ENCODE results near the gene MOB1B.
"Not testable (repeated sequence)": the region's sequence is repeated elsewhere in the genome, so short reads cannot be mapped to it uniquely, and the experiment has no call there.

MOB1B gene

GRCh38 chr4:71009086-71009485 is 106.9 kb downstream of the MOB1B start:
- Histone ChIP-seq H3K27me3 (ENCODE audit: insufficient read depth, insufficient read length) (no peaks in the 10 kb centered on the region), H3K9me3 (ENCODE audit: insufficient read depth, low read length) (no peaks in the 10 kb centered on the region), H3K9ac (ENCODE audit: insufficient read length, low read depth) (no peak overlapping the region), H3K4me1 (ENCODE audit: insufficient read depth, insufficient read length) (no peaks in the 10 kb centered on the region), H3K36me3 (ENCODE audit: insufficient read depth, insufficient read length, low read length) (no peaks in the 10 kb centered on the region), H3K4me3 (ENCODE audit: insufficient read length, low read depth) (no peak overlapping the region)
- no peak for TF ChIP-seq ZNF274 (IDR thresholded peaks at IDR 0.05; ENCODE audit: low read depth, low read length)
- TF ChIP-seq SUZ12 (IDR thresholded peaks at IDR 0.05; ENCODE audit: extremely low read depth, insufficient read depth, insufficient read length): no peak
- TF ChIP-seq YY1 (IDR thresholded peaks at IDR 0.05; ENCODE audit: insufficient read depth, insufficient read length): no peak
- no peak for DNase-seq (ENCODE audit: low read depth, low spot score)

- no peaks in the 10 kb centered on the region for H3K36me3 ChIP-seq (ENCODE audit: insufficient read depth, insufficient read length, low read length)
- DNase-seq (ENCODE audit: low read depth, low spot score): no peak
Measured at GRCh38 chr4:71009890-71010588, 107.9 kb downstream of the MOB1B start.

DNA sequence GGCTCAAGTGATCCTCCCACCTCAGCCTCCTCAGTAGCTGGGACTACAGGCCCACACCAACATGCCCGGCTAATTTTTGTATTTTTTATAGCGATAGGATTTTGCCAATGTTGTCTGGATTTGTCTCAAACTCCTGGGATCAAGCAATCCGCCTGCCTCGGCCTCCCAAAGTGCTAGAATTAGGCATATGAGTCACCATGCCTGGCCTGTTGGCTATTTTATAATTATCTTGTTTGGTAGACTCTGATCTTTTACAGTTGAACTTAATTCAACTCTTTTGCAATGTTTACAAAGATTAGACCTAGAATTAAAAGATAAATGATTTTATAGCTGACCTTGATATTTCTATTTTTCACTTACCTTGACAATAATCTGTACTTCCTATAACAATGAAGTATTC is 109.3 kb downstream of the MOB1B start:
- Histone ChIP-seq H3K36me3 (ENCODE audit: insufficient read depth, insufficient read length, low read length) (no peaks in the 10 kb centered on the region), H3K9me3 (ENCODE audit: insufficient read depth, low read length) (no peaks in the 10 kb centered on the region), H3K4me3 (ENCODE audit: insufficient read length, low read depth) (no peak overlapping the region), H3K9ac (ENCODE audit: insufficient read length, low read depth) (no peak overlapping the region), H3K27me3 (ENCODE audit: insufficient read depth, insufficient read length) (no peaks in the 10 kb centered on the region), H3K4me1 (ENCODE audit: insufficient read depth, insufficient read length) (no peaks in the 10 kb centered on the region)
- TF ChIP-seq ZNF274 (IDR thresholded peaks at IDR 0.05; ENCODE audit: low read depth, low read length) (no peak), SUZ12 (IDR thresholded peaks at IDR 0.05; ENCODE audit: extremely low read depth, insufficient read depth, insufficient read length) (no peak), YY1 (IDR thresholded peaks at IDR 0.05; ENCODE audit: insufficient read depth, insufficient read length) (no peak)
- DNase-seq (ENCODE audit: low read depth, low spot score): no peak

More at GRCh38 chr4:71009890-71010588, 107.9 kb downstream of the MOB1B start:
- no peaks in the 10 kb centered on the region for H3K4me1 ChIP-seq (ENCODE audit: insufficient read depth, insufficient read length)
- H3K27me3 ChIP-seq (ENCODE audit: insufficient read depth, insufficient read length): no peaks in the 10 kb centered on the region
- no peaks in the 10 kb centered on the region for H3K9me3 ChIP-seq (ENCODE audit: insufficient read depth, low read length)
- no peak overlapping the region for H3K4me3 ChIP-seq (ENCODE audit: insufficient read length, low read depth)
- H3K9ac ChIP-seq (ENCODE audit: insufficient read length, low read depth): no peak overlapping the region
- TF ChIP-seq SUZ12 (IDR thresholded peaks at IDR 0.05; ENCODE audit: extremely low read depth, insufficient read depth, insufficient read length) (no peak), YY1 (IDR thresholded peaks at IDR 0.05; ENCODE audit: insufficient read depth, insufficient read length) (no peak), ZNF274 (IDR thresholded peaks at IDR 0.05; ENCODE audit: low read depth, low read length) (no peak)

DNA sequence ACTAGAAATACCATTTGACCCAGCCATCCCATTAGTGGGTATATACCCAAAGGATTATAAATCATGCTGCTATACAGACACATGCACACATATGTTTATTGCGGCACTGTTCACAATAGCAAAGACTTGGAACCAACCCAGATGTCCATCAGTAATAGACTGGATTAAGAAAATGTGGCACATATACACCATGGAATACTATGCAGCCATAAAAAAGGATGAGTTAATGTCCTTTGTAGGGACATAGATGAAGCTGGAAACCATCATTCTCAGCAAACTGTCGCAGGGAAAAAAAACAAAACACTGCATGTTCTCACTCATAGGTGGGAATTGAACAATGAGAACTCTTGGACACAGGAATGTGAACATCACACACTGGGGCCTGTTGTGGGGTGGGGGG is 115.2 kb downstream of the MOB1B start:
- H3K9me3 ChIP-seq (ENCODE audit: insufficient read depth, low read length); H3K9ac ChIP-seq (ENCODE audit: insufficient read length, low read depth); H3K27me3 ChIP-seq (ENCODE audit: insufficient read depth, insufficient read length); DNase-seq (ENCODE audit: low read depth, low spot score); H3K4me3 ChIP-seq (ENCODE audit: insufficient read length, low read depth); H3K4me1 ChIP-seq (ENCODE audit: insufficient read depth, insufficient read length); H3K36me3 ChIP-seq (ENCODE audit: insufficient read depth, insufficient read length, low read length): not testable (repeated sequence)

- no peaks in the 10 kb centered on the region for H3K4me1 ChIP-seq (ENCODE audit: insufficient read depth, insufficient read length)
- no peak for DNase-seq (ENCODE audit: low read depth, low spot score)
- no peaks in the 10 kb centered on the region for H3K9me3 ChIP-seq (ENCODE audit: insufficient read depth, low read length)
- no peak overlapping the region for H3K4me3 ChIP-seq (ENCODE audit: insufficient read length, low read depth)
- TF ChIP-seq ZNF274 (IDR thresholded peaks at IDR 0.05; ENCODE audit: low read depth, low read length) (no peak), YY1 (IDR thresholded peaks at IDR 0.05; ENCODE audit: insufficient read depth, insufficient read length) (no peak), SUZ12 (IDR thresholded peaks at IDR 0.05; ENCODE audit: extremely low read depth, insufficient read depth, insufficient read length) (no peak)
- peaks cover 13% of the 10 kb centered on the region for H3K36me3 ChIP-seq (ENCODE audit: insufficient read depth, insufficient read length, low read length)
- no peak overlapping the region for H3K9ac ChIP-seq (ENCODE audit: insufficient read length, low read depth)
- no peaks in the 10 kb centered on the region for H3K27me3 ChIP-seq (ENCODE audit: insufficient read depth, insufficient read length)
Measured at GRCh38 chr4:71020611-71021010, 118.4 kb downstream of the MOB1B start.

DNA sequence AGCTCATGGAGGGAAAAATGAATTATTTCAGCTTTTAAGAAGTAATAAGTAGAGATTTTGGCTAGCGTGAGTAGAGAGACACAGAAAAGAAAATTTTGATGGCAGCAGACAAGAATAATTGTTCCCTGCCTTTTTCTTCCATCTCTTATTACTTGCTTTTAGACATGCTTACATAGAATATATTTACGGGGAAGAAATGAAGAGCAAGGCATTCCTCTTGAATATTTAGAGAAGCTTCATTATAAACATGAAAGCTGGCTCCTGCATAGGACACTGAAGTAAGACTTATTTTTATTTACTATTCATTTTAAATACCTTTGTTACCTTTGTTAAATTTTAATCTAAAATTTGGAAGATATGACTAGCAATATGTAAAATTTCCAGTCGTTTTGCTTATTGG is 123.5 kb downstream of the MOB1B start:
- no peaks in the 10 kb centered on the region for H3K9me3 ChIP-seq (ENCODE audit: insufficient read depth, low read length)
- peaks cover 25% of the 10 kb centered on the region for H3K36me3 ChIP-seq (ENCODE audit: insufficient read depth, insufficient read length, low read length)
- no peak for TF ChIP-seq ZNF274 (IDR thresholded peaks at IDR 0.05; ENCODE audit: low read depth, low read length)
- no peak for TF ChIP-seq YY1 (IDR thresholded peaks at IDR 0.05; ENCODE audit: insufficient read depth, insufficient read length)
- no peak for TF ChIP-seq SUZ12 (IDR thresholded peaks at IDR 0.05; ENCODE audit: extremely low read depth, insufficient read depth, insufficient read length)
- no peaks in the 10 kb centered on the region for H3K4me1 ChIP-seq (ENCODE audit: insufficient read depth, insufficient read length)
- H3K9ac ChIP-seq (ENCODE audit: insufficient read length, low read depth): no peak overlapping the region
- H3K27me3 ChIP-seq (ENCODE audit: insufficient read depth, insufficient read length): no peaks in the 10 kb centered on the region
- H3K4me3 ChIP-seq (ENCODE audit: insufficient read length, low read depth): no peak overlapping the region
- no peak for DNase-seq (ENCODE audit: low read depth, low spot score)

- H3K36me3 ChIP-seq (ENCODE audit: insufficient read depth, insufficient read length, low read length): peaks cover 25% of the 10 kb centered on the region
- no peaks in the 10 kb centered on the region for H3K27me3 ChIP-seq (ENCODE audit: insufficient read depth, insufficient read length)
- H3K4me1 ChIP-seq (ENCODE audit: insufficient read depth, insufficient read length): no peaks in the 10 kb centered on the region
- H3K9ac ChIP-seq (ENCODE audit: insufficient read length, low read depth): no peak overlapping the region
- H3K4me3 ChIP-seq (ENCODE audit: insufficient read length, low read depth): no peak overlapping the region
- no peak for DNase-seq (ENCODE audit: low read depth, low spot score)
- TF ChIP-seq SUZ12 (IDR thresholded peaks at IDR 0.05; ENCODE audit: extremely low read depth, insufficient read depth, insufficient read length): no peak
- no peak for TF ChIP-seq ZNF274 (IDR thresholded peaks at IDR 0.05; ENCODE audit: low read depth, low read length)
- TF ChIP-seq YY1 (IDR thresholded peaks at IDR 0.05; ENCODE audit: insufficient read depth, insufficient read length): no peak
- H3K9me3 ChIP-seq (ENCODE audit: insufficient read depth, low read length): no peaks in the 10 kb centered on the region
Measured at GRCh38 chr4:71026086-71026485, 123.9 kb downstream of the MOB1B start.

Data from NT2/D1 (cell line).